GM18873 (cell line): ENCODE data around the gene NGFR.

Experiments
- ATAC-seq: cut with Tn5 transposase; IDR thresholded peaks from one replicate; pipeline ENCODE4 v1.9.1; 2021; ENCODE audit warnings: mild to moderate bottlenecking, moderate library complexity, moderate number of reproducible peaks; ENCODE audit not compliant: unreplicated experiment, low FRiP score

NGFR gene

GRCh38 chr17:49494986-49495841 is at the start of gene NGFR:
Gene NGFR (plus strand): TSS chr17:49495293. CDS start chr17:49495418, 125 bp downstream.
- no peak for ATAC-seq

GRCh38 chr17:49445591-49445990 is 49.5 kb upstream of the NGFR start:
- no peak for ATAC-seq

- no peak for ATAC-seq
These were observed 47.3 kb upstream of the NGFR start for GRCh38 chr17:49447628-49448302.

GRCh38 chr17:49450181-49450580 is 44.9 kb upstream of the NGFR start:
- ATAC-seq, result no peak

- ATAC-seq, result no peak
These were observed 44.4 kb upstream of the NGFR start for GRCh38 chr17:49450735-49451134.

GRCh38 chr17:49452201-49452600 is 42.9 kb upstream of the NGFR start:
- no peak for ATAC-seq

GRCh38 chr17:49452661-49453060 is 42.4 kb upstream of the NGFR start:
- ATAC-seq, result no peak

- ATAC-seq, result no peak
These were observed 41.0 kb upstream of the NGFR start for GRCh38 chr17:49454050-49454449.

- ATAC-seq, result no peak
These were observed 39.7 kb upstream of the NGFR start for GRCh38 chr17:49455272-49455861.

GRCh38 chr17:49456183-49456965 is 38.7 kb upstream of the NGFR start:
- ATAC-seq, result no peak

GRCh38 chr17:49457564-49458535 is 37.2 kb upstream of the NGFR start:
- ATAC-seq, result no peak

GRCh38 chr17:49459401-49459984 is 35.6 kb upstream of the NGFR start:
- ATAC-seq, result no peak

- no peak for ATAC-seq
These were observed 34.7 kb upstream of the NGFR start for GRCh38 chr17:49460401-49460800.

- ATAC-seq, result no peak
These were observed 33.5 kb upstream of the NGFR start for GRCh38 chr17:49461580-49461979.

- ATAC-seq, result no peak
These were observed 31.0 kb upstream of the NGFR start for GRCh38 chr17:49464049-49464448.

GRCh38 chr17:49465331-49465903 is 29.7 kb upstream of the NGFR start:
- ATAC-seq, result no peak

- no peak for ATAC-seq
These were observed 28.7 kb upstream of the NGFR start for GRCh38 chr17:49466436-49466835.

GRCh38 chr17:49467175-49467574 is 27.9 kb upstream of the NGFR start:
- no peak for ATAC-seq
